ENCODE data around the gene CD2AP.

Gene CD2AP

DNA sequence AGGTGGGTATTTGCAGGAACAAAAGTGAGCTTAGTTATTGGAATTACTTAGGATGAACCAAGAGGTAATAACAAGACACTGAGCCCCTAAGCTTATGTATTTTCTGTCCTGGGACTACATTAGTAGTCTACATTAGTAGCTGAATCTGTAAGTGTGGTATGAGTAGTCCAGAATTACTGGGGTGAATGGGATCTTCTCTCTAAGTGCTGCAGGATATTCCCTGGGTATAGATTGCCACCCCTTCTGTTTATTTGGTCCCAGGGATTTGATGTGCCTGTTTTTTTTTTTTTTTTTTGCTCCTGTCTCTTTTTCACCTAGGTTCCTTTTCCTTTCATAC lies 5.9 kb downstream of the CD2AP start:
- H4K20me1 ChIP-seq (ENCODE audit: insufficient read depth): peaks cover 10% of the 10 kb centered on the region; the same call in 1 of the 2 replicates
- H3K4me1 ChIP-seq (ENCODE audit: low read depth, poor library complexity, severe bottlenecking): peaks cover 53% of the 10 kb centered on the region
- TF ChIP-seq, protein P1, sequence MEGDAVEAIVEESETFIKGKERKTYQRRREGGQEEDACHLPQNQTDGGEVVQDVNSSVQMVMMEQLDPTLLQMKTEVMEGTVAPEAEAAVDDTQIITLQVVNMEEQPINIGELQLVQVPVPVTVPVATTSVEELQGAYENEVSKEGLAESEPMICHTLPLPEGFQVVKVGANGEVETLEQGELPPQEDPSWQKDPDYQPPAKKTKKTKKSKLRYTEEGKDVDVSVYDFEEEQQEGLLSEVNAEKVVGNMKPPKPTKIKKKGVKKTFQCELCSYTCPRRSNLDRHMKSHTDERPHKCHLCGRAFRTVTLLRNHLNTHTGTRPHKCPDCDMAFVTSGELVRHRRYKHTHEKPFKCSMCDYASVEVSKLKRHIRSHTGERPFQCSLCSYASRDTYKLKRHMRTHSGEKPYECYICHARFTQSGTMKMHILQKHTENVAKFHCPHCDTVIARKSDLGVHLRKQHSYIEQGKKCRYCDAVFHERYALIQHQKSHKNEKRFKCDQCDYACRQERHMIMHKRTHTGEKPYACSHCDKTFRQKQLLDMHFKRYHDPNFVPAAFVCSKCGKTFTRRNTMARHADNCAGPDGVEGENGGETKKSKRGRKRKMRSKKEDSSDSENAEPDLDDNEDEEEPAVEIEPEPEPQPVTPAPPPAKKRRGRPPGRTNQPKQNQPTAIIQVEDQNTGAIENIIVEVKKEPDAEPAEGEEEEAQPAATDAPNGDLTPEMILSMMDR (conservative IDR thresholded peaks at IDR 0.05; ENCODE audit: low read depth, low read length): no peak
- H3K79me2 ChIP-seq (ENCODE audit: insufficient read depth, low read depth): peaks cover 97% of the 10 kb centered on the region
- H3K36me3 ChIP-seq (ENCODE audit: insufficient read depth): no peaks in the 10 kb centered on the region
- no peak overlapping the region; the same call in 1 of the 2 replicates for H3K9ac ChIP-seq
- no peak overlapping the region for H2AFZ ChIP-seq (ENCODE audit: low read depth)
- peak overlapping the region; percentile 29; the same call in 1 of the 2 replicates for H3K27ac ChIP-seq
- no peaks in the 10 kb centered on the region for H3K27me3 ChIP-seq (ENCODE audit: insufficient read depth, low read depth)
- peak overlapping the region; percentile 25; the same call in 1 of the 2 replicates for H3K4me2 ChIP-seq
- H3K4me3 ChIP-seq (IDR thresholded peaks at IDR 0.05; ENCODE audit: insufficient read depth, low read depth, low read length): no peak overlapping the region

DNA sequence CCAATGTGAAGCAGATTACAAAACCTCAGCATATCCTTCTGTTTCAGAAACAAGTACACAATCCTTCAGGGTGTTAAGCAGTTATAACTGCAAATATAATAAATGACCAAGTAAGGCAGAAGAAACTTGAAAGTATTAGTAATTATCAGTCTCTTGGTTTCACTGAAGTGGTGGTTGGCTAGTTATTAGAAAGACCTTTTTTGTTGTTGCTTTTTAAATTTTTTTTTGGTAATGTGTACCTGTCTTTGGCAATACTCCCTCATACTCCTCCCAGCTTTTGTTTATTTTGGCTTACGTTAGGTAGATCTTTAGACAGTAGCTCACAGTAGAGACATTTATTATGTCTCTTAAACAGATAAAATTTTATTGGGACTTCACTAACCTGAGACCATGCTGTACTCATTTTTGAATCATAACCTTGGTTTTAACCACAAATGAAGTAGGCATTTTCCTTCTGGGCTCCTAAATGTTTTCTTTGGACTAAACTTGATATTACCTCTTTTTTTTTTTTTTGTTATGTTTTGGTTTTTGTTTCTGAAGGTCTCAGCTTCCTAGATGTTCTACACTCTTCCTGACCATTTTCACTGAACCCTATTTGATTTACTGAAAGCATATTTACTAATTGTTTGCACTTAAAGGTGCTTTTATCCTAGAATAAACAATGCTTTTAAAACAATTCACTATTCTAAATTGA lies 6.4 kb downstream of the CD2AP start:
- Histone ChIP-seq H3K9ac (no peak overlapping the region; the same call in 1 of the 2 replicates), H3K27ac (peak overlapping the region; percentile 29; the same call in 1 of the 2 replicates), H2AFZ (ENCODE audit: low read depth) (no peak overlapping the region), H3K4me3 (IDR thresholded peaks at IDR 0.05; ENCODE audit: insufficient read depth, low read depth, low read length) (no peak overlapping the region), H3K4me1 (ENCODE audit: low read depth, poor library complexity, severe bottlenecking) (peaks cover 53% of the 10 kb centered on the region), H3K4me2 (peak overlapping the region; percentile 25; the same call in 1 of the 2 replicates), H3K36me3 (ENCODE audit: insufficient read depth) (no peaks in the 10 kb centered on the region), H3K27me3 (ENCODE audit: insufficient read depth, low read depth) (no peaks in the 10 kb centered on the region), H3K79me2 (ENCODE audit: insufficient read depth, low read depth) (peaks cover 92% of the 10 kb centered on the region), H4K20me1 (ENCODE audit: insufficient read depth) (peaks cover 10% of the 10 kb centered on the region; the same call in 1 of the 2 replicates)
- TF ChIP-seq, protein P1 (conservative IDR thresholded peaks at IDR 0.05; ENCODE audit: low read depth, low read length): no peak

DNA sequence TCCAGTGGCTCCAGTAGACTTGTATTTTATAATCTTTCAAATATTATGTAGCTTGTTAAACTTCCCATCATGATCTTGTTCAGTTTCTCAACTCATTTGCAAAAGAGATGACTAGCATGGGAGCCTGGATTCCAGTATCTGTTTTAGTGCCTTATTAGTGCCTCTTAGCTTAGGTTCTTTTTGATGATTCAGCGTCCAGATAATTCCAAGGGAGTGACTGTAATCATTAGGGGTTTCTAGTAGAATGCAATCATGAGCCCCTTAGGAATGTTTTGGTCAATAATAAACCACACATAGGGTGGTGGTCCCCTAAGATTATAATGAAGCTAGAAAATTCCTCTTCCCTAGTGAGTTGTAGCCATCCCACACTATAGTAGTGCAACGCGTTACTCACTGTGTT lies 7.0 kb downstream of the CD2AP start:
- Histone ChIP-seq H4K20me1 (ENCODE audit: insufficient read depth) (peaks cover 10% of the 10 kb centered on the region; the same call in 1 of the 2 replicates), H3K4me1 (ENCODE audit: low read depth, poor library complexity, severe bottlenecking) (peaks cover 53% of the 10 kb centered on the region)

GRCh38 chr6:47485083-47485482 lies 7.5 kb downstream of the CD2AP start:
- Histone ChIP-seq H2AFZ (ENCODE audit: low read depth) (no peak overlapping the region), H3K36me3 (ENCODE audit: insufficient read depth) (no peaks in the 10 kb centered on the region), H3K4me1 (ENCODE audit: low read depth, poor library complexity, severe bottlenecking) (peaks cover 49% of the 10 kb centered on the region), H3K79me2 (ENCODE audit: insufficient read depth, low read depth) (peaks cover 84% of the 10 kb centered on the region), H4K20me1 (ENCODE audit: insufficient read depth) (peaks cover 10% of the 10 kb centered on the region; the same call in 1 of the 2 replicates), H3K27me3 (ENCODE audit: insufficient read depth, low read depth) (no peaks in the 10 kb centered on the region), H3K27ac (no peak overlapping the region), H3K4me2 (no peak overlapping the region), H3K4me3 (IDR thresholded peaks at IDR 0.05; ENCODE audit: insufficient read depth, low read depth, low read length) (no peak overlapping the region), H3K9ac (no peak overlapping the region)
- TF ChIP-seq, protein P1 (conservative IDR thresholded peaks at IDR 0.05; ENCODE audit: low read depth, low read length): no peak

More for the DNA sequence above, 7.0 kb downstream of the CD2AP start:
- Histone ChIP-seq H3K4me3 (IDR thresholded peaks at IDR 0.05; ENCODE audit: insufficient read depth, low read depth, low read length) (no peak overlapping the region), H3K79me2 (ENCODE audit: insufficient read depth, low read depth) (peaks cover 85% of the 10 kb centered on the region), H3K36me3 (ENCODE audit: insufficient read depth) (no peaks in the 10 kb centered on the region), H3K27ac (no peak overlapping the region), H3K4me2 (0 out of 2 replicates have a peak overlapping the region, but pooled peaks have one; percentile 25), H3K27me3 (ENCODE audit: insufficient read depth, low read depth) (no peaks in the 10 kb centered on the region), H2AFZ (ENCODE audit: low read depth) (no peak overlapping the region), H3K9ac (no peak overlapping the region)
- TF ChIP-seq, protein P1 (conservative IDR thresholded peaks at IDR 0.05; ENCODE audit: low read depth, low read length): no peak
